ENCODE results near the gene ABITRAM.

DNA sequence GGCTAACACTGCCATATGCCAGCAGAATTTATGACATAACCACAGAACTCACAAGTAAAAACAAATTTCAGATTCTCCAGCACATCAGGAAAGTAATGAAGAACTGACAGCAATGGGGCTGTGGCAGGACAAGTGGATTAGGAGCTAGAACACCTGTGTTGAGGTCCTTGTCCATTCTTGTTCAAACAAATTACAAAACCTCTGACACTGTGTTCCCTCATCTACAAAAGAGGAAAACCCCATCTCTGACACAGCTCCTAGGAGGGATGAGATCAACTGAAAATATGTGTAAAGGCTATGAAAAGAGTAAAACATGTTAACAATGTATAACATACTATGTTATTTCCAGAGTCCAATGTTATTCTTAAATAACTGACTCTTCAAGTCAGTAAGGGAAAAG lies 23.8 kb upstream of the ABITRAM start:
- TF ChIP-seq POLR2A (IDR thresholded peaks at IDR 0.05), result no peak
- TF ChIP-seq, protein P1, sequence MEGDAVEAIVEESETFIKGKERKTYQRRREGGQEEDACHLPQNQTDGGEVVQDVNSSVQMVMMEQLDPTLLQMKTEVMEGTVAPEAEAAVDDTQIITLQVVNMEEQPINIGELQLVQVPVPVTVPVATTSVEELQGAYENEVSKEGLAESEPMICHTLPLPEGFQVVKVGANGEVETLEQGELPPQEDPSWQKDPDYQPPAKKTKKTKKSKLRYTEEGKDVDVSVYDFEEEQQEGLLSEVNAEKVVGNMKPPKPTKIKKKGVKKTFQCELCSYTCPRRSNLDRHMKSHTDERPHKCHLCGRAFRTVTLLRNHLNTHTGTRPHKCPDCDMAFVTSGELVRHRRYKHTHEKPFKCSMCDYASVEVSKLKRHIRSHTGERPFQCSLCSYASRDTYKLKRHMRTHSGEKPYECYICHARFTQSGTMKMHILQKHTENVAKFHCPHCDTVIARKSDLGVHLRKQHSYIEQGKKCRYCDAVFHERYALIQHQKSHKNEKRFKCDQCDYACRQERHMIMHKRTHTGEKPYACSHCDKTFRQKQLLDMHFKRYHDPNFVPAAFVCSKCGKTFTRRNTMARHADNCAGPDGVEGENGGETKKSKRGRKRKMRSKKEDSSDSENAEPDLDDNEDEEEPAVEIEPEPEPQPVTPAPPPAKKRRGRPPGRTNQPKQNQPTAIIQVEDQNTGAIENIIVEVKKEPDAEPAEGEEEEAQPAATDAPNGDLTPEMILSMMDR (IDR thresholded peaks at IDR 0.05), result no peak

Measured in transverse colon (tissue), 3 donors.